IMR-90 (cell line): ENCODE results near the gene ZBTB25. TPM values are rescaled to one million over a fixed set of nuclear protein-coding genes. Genes with fewer than 3 reads are reported as not detected.

Source experiments
- ATAC-seq: fragments of 200-7000 bp; cut with Tn5 transposase; 2 replicates; pipeline ENCODE4 v1.9.1; 2020; ENCODE audit warnings: low read depth, mild to moderate bottlenecking, moderate library complexity
- BruUV-seq: library from RNA; stranded (reverse); fragments of 400-500 nt; replicated peaks from 2 replicates; lab custom pipeline; 2021; lab: Mats Ljungman, UMichigan
- CTCF ChIA-PET: fragments of 300-600 bp; formaldehyde crosslinking; extraction: SDS; loops from one replicate; lab custom pipeline; 2021; ENCODE audit warnings: antibody characterized with exemption; lab: Yijun Ruan, JAX
- POLR2A ChIA-PET: fragments of 300-600 bp; sonication (Branson Sonifier 250); formaldehyde crosslinking; loops from one replicate; lab custom pipeline; 2022; ENCODE audit warnings: antibody characterized with exemption; ENCODE audit not compliant: unreplicated experiment; lab: Charles Lee
- DNase-seq: peaks from one replicate; pipeline ENCODE4 v3.0.0; 2013
- H2AFZ ChIP-seq: replicated peaks from 2 replicates; pipeline ENCODE3; 2013; ENCODE audit warnings: low read length, mild to moderate bottlenecking; ENCODE audit not compliant: poor library complexity
- H2AK5ac ChIP-seq: 2 replicates; pipeline ENCODE4 v1.6.1; 2013; ENCODE audit warnings: low read depth, low read length, inconsistent platforms
- H2AK9ac ChIP-seq: replicated peaks from 2 replicates; pipeline ENCODE3; 2013; ENCODE audit warnings: mild to moderate bottlenecking, low read depth, low read length, moderate library complexity; ENCODE audit not compliant: poor library complexity
- H2BK120ac ChIP-seq: 2 replicates; pipeline ENCODE4 v1.6.1; 2013; ENCODE audit warnings: low read depth, low read length, inconsistent platforms
- H2BK15ac ChIP-seq: 3 replicates; pipeline ENCODE4 v1.6.1; 2013; ENCODE audit warnings: low read depth, low read length, inconsistent platforms
- H2BK20ac ChIP-seq: 2 replicates; pipeline ENCODE4 v1.6.1; 2013; ENCODE audit warnings: low read depth, mild to moderate bottlenecking, inconsistent platforms, low read length, moderate library complexity
- H2BK5ac ChIP-seq: 2 replicates; pipeline ENCODE4 v1.6.1; 2013; ENCODE audit warnings: mild to moderate bottlenecking, low read depth, low read length, inconsistent platforms; ENCODE audit not compliant: poor library complexity, severe bottlenecking
- H3K14ac ChIP-seq: replicated peaks from 2 replicates; pipeline ENCODE4 v1.6.1; 2013; ENCODE audit warnings: low read depth, low read length, inconsistent platforms
- H3K18ac ChIP-seq: 2 replicates; pipeline ENCODE4 v1.6.1; 2013; ENCODE audit warnings: low read depth, low read length, control low read depth
- H3K23ac ChIP-seq: 2 replicates; pipeline ENCODE4 v1.6.1; 2013; ENCODE audit warnings: low read depth, low read length, inconsistent platforms
- H3K27ac ChIP-seq: 2 replicates; pipeline ENCODE4 v1.5.1; 2013; ENCODE audit warnings: mild to moderate bottlenecking, control low read depth, low read length; ENCODE audit not compliant: insufficient read depth
- H3K27me3 ChIP-seq: 2 replicates; pipeline ENCODE4 v1.6.1; 2013; ENCODE audit warnings: low read length; ENCODE audit not compliant: control insufficient read depth, insufficient read depth
- H3K36me3 ChIP-seq: 2 replicates; pipeline ENCODE4 v1.6.1; 2013; ENCODE audit warnings: low read length, mixed read lengths; ENCODE audit not compliant: control insufficient read depth, insufficient read depth
- H3K4ac ChIP-seq: 2 replicates; pipeline ENCODE4 v1.6.1; 2013; ENCODE audit warnings: low read depth, low read length, inconsistent platforms
- H3K4me1 ChIP-seq: 2 replicates; pipeline ENCODE4 v1.6.1; 2013; ENCODE audit warnings: low read length, mixed read lengths; ENCODE audit not compliant: control insufficient read depth, insufficient read depth
- H3K4me2 ChIP-seq: 2 replicates; pipeline ENCODE4 v1.6.1; 2013; ENCODE audit warnings: low read depth, mild to moderate bottlenecking, control low read depth, low read length, moderate library complexity
- H3K4me3 ChIP-seq: 2 replicates; pipeline ENCODE4 v1.5.1; 2013; ENCODE audit warnings: low read depth, mild to moderate bottlenecking, control low read depth, low read length, moderate library complexity; ENCODE audit not compliant: insufficient read depth
- H3K56ac ChIP-seq: 2 replicates; pipeline ENCODE4 v1.6.1; 2013; ENCODE audit warnings: low read length, inconsistent platforms; ENCODE audit not compliant: insufficient read depth; ENCODE audit errors: extremely low read depth
- H3K79me1 ChIP-seq, 2 experiments: 2 replicates each; pipeline ENCODE4 v1.6.1; 2013; ENCODE audit warnings: low read length in 2 of 2, inconsistent platforms in 1 of 2, low read depth in 1 of 2
- H3K9ac ChIP-seq: 2 replicates; pipeline ENCODE4 v1.6.1; 2013; ENCODE audit warnings: low read depth, low read length, control low read depth
- H3K9me1 ChIP-seq: 2 replicates; pipeline ENCODE4 v1.6.1; 2013; ENCODE audit warnings: low read length, inconsistent platforms; ENCODE audit not compliant: insufficient read depth
- H3K9me3 ChIP-seq: 2 replicates; pipeline ENCODE4 v1.6.1; 2013; ENCODE audit warnings: low read length; ENCODE audit not compliant: control insufficient read depth, insufficient read depth
- H4K20me1 ChIP-seq: 2 replicates; pipeline ENCODE4 v1.6.1; 2013; ENCODE audit warnings: low read length, inconsistent platforms; ENCODE audit not compliant: insufficient read depth
- H4K5ac ChIP-seq: 2 replicates; pipeline ENCODE4 v1.6.1; 2013; ENCODE audit warnings: mild to moderate bottlenecking, low read depth, low read length, control low read depth
- H4K8ac ChIP-seq, 2 experiments: 2 replicates each; pipeline ENCODE4 v1.6.1; 2013; ENCODE audit warnings: low read depth in 2 of 2, low read length in 2 of 2, control low read depth in 1 of 2, inconsistent platforms in 1 of 2
- H4K91ac ChIP-seq: 2 replicates; pipeline ENCODE4 v1.6.1; 2013; ENCODE audit warnings: low read depth, low read length, inconsistent platforms; ENCODE audit not compliant: insufficient read depth
- BHLHE40 ChIP-seq: fragments of 150-350 bp; IDR thresholded peaks from 2 replicates; pipeline ENCODE4 v1.6.1; 2016; ENCODE audit warnings: mild to moderate bottlenecking, low read depth, low read length
- CEBPB ChIP-seq: IDR thresholded peaks from 2 replicates; pipeline ENCODE4 v1.6.1; 2012; ENCODE audit warnings: low read depth, low read length, improper control_type of control experiment
- CHD1 ChIP-seq: IDR thresholded peaks from 2 replicates; pipeline ENCODE4 v1.6.1; 2012; ENCODE audit warnings: low read depth, low read length, improper control_type of control experiment
- CTCF ChIP-seq: conservative IDR thresholded peaks from 2 replicates; pipeline ENCODE4 v1.5.1; 2012; ENCODE audit warnings: mild to moderate bottlenecking, low read depth, low read length, improper control_type of control experiment
- ELK1 ChIP-seq: fragments of 150-350 bp; IDR thresholded peaks from 2 replicates; pipeline ENCODE4 v1.6.1; 2016; ENCODE audit warnings: low read depth, mild to moderate bottlenecking, low read length, moderate library complexity, borderline replicate concordance
- FOS ChIP-seq: fragments of 150-350 bp; IDR thresholded peaks from 2 replicates; pipeline ENCODE4 v1.6.1; 2016; ENCODE audit warnings: low read depth, low read length
- MAFK ChIP-seq: IDR thresholded peaks from 2 replicates; pipeline ENCODE4 v1.6.1; 2012; ENCODE audit warnings: low read depth, low read length, improper control_type of control experiment
- MAZ ChIP-seq: IDR thresholded peaks from 2 replicates; pipeline ENCODE4 v1.6.1; 2012; ENCODE audit warnings: low read depth, mild to moderate bottlenecking, low read length, improper control_type of control experiment, moderate library complexity, borderline replicate concordance
- MXI1 ChIP-seq: IDR thresholded peaks from 2 replicates; pipeline ENCODE4 v1.6.1; 2012; ENCODE audit warnings: low read depth, mild to moderate bottlenecking, low read length, moderate library complexity, borderline replicate concordance
- NFE2L2 ChIP-seq: fragments of 150-350 bp; IDR thresholded peaks from 2 replicates; pipeline ENCODE4 v1.6.1; 2016; ENCODE audit warnings: low read depth, mild to moderate bottlenecking, low read length
- POLR2A ChIP-seq: IDR thresholded peaks from 2 replicates; pipeline ENCODE4 v1.6.1; 2012; ENCODE audit warnings: mild to moderate bottlenecking, low read depth, low read length
- RAD21 ChIP-seq: IDR thresholded peaks from 2 replicates; pipeline ENCODE4 v1.6.1; 2012; ENCODE audit warnings: low read length, improper control_type of control experiment
- RCOR1 ChIP-seq: IDR thresholded peaks from 2 replicates; pipeline ENCODE4 v1.6.1; 2012; ENCODE audit warnings: mild to moderate bottlenecking, low read length, improper control_type of control experiment; ENCODE audit not compliant: insufficient replicate concordance
- RFX5 ChIP-seq: IDR thresholded peaks from 2 replicates; pipeline ENCODE4 v1.8.0; 2012; ENCODE audit warnings: low read depth, mild to moderate bottlenecking, low read length, moderate library complexity
- SMC3 ChIP-seq: fragments of 150-350 bp; IDR thresholded peaks from 2 replicates; pipeline ENCODE4 v1.6.1; 2016; ENCODE audit warnings: low read depth, mild to moderate bottlenecking, antibody characterized with exemption, low read length, moderate library complexity
- USF2 ChIP-seq: fragments of 150-350 bp; IDR thresholded peaks from 2 replicates; pipeline ENCODE4 v1.6.1; 2017; ENCODE audit warnings: mild to moderate bottlenecking, antibody characterized with exemption, low read length, low read depth
- WGBS, 2 experiments: methylation state at CpG; one replicate each; pipeline versions ENCODE4 v1.1.5 to v1.1.7; 2013; ENCODE audit warnings: missing lambda C conversion rate in 2 of 2; ENCODE audit not compliant: insufficient read length in 1 of 2; ENCODE audit errors: extremely low coverage in 2 of 2; 5-methylcytosine and 5-hydroxymethylcytosine counted together
- dilution Hi-C: fragments of 300-500 bp; cut with HindIII; formaldehyde crosslinking; loops from one replicate; pipeline ENCODE4 v1.14.3; 2018; ENCODE audit warnings: low sequenced_read_pairs; ENCODE audit not compliant: unreplicated experiment
- in situ Hi-C: fragments of 300-500 bp; cut with MboI; formaldehyde crosslinking; loops from 3 replicates; pipeline ENCODE4 v1.14.3; 2019; ENCODE audit warnings: low sequenced_read_pairs, inconsistent platforms, mixed read lengths
- intact Hi-C: fragments of 100-400 bp; cut with micrococcal nuclease; formaldehyde crosslinking; loops from 2 replicates; pipeline ENCODE4 v1.10.0; 2022
- polyA plus RNA-seq, 3 experiments: library from polyadenylated mRNA; depleted of rRNA; stranded (reverse); fragments of >200 nt; gene quantifications; 2 replicates each; pipeline ENCODE4 v1.2.3, GENCODE V29; 2012; ENCODE audit warnings: low replicate concordance in 1 of 3
- total RNA-seq: library from RNA; depleted of rRNA; stranded (reverse); fragments of >200 nt; gene quantifications from 2 replicates; pipeline ENCODE4 v1.2.3, GENCODE V29; 2012

ZBTB25 gene
- total and polyA plus RNA-seq, 2 of the 4 experiments (the other 2 are of a cell fraction), result 4.4 to 6.6 TPM

GRCh38 chr14:64412237-64412636 lies 91.4 kb downstream of the ZBTB25 start:
- Histone ChIP-seq H4K5ac (no peak overlapping the region), H3K4me3 (no peak overlapping the region), H2AFZ (no peak overlapping the region), H3K9ac (no peak overlapping the region), H3K14ac (no peak overlapping the region), H4K91ac (no peak overlapping the region), H3K23ac (no peak overlapping the region), H3K9me3 (no peaks in the 10 kb centered on the region), H3K27ac (no peak overlapping the region), H2BK20ac (no peak overlapping the region), H4K8ac (no peak overlapping the region), H2BK5ac (no peak overlapping the region), H2AK5ac (no peak overlapping the region), H2BK15ac (no peak overlapping the region), H4K20me1 (no peaks in the 10 kb centered on the region), H3K56ac (no peak overlapping the region), H3K36me3 (peaks cover 11% of the 10 kb centered on the region), H3K27me3 (no peaks in the 10 kb centered on the region), H3K79me1 (peaks cover 0 to 7% of the 10 kb centered on the region in 2 experiments; a peak in 2 of 4 replicates), H3K4ac (no peak overlapping the region), H3K9me1 (no peaks in the 10 kb centered on the region; the same call in 1 of the 2 replicates), H3K18ac (no peak overlapping the region), H2BK120ac (no peak overlapping the region), H3K4me2 (no peak overlapping the region), H3K4me1 (peaks cover 2% of the 10 kb centered on the region; the same call in 1 of the 2 replicates), H2AK9ac (no peak overlapping the region)
- intact Hi-C loops, result no loop called here
- in situ Hi-C loops, result no loop called here
- ATAC-seq, result no peak
- POLR2A ChIA-PET, result no interaction called here
- dilution Hi-C loops, result no loop called here
- BruUV-seq, result no TSS peak
- TF ChIP-seq POLR2A, result no peak
- no peak for TF ChIP-seq RCOR1
- no peak for TF ChIP-seq MAFK
- TF ChIP-seq ELK1, result no peak
- no peak for TF ChIP-seq CTCF
- TF ChIP-seq RFX5, result no peak
- TF ChIP-seq RAD21, result no peak
- no peak for TF ChIP-seq SMC3
- TF ChIP-seq MXI1, result no peak
- no peak for TF ChIP-seq NFE2L2
- TF ChIP-seq CHD1, result no peak
- no peak for TF ChIP-seq USF2
- no peak for TF ChIP-seq CEBPB
- no peak for TF ChIP-seq MAZ
- no peak for TF ChIP-seq FOS
- TF ChIP-seq BHLHE40, result no peak
- no CpG with 5 or more reads among the region's 1 CpG for WGBS, 2 experiments
- CTCF ChIA-PET, result interaction anchor here (1.9 kb wide), 1 partner anchor 18 kb away, joined by 9 read pairs; no protein-coding TSS in a partner anchor
- DNase-seq, result no peak
